GM12878 (cell line): ENCODE data around the gene AOAH.

Experiments
- BCLAF1 ChIP-seq: fragments of 450-650 bp; IDR thresholded peaks from 2 replicates; pipeline ENCODE4 v1.6.1; 2017; ENCODE audit warnings: antibody characterized with exemption, mild to moderate bottlenecking, moderate library complexity
- CREM ChIP-seq: IDR thresholded peaks from 2 replicates; pipeline ENCODE4 v1.6.1; 2014; ENCODE audit warnings: antibody characterized with exemption, low read depth
- CTCF ChIP-seq, 3 experiments: IDR thresholded peaks in 2 of 3; conservative IDR thresholded peaks in 1 of 3; 2 replicates each; pipeline ENCODE4 v1.5.1; 2011; ENCODE audit warnings: low read depth in 3 of 3, low read length in 3 of 3, mild to moderate bottlenecking in 3 of 3, control low read depth in 2 of 3, moderate library complexity in 2 of 3, inconsistent platforms in 1 of 3, mixed read lengths in 1 of 3; ENCODE audit not compliant: control insufficient read depth in 2 of 3, insufficient read depth in 1 of 3; ENCODE audit errors: extremely low read depth in 1 of 3
- IRF3 ChIP-seq: fragments of 450-650 bp; IDR thresholded peaks from 2 replicates; pipeline ENCODE4 v1.6.1; 2014; ENCODE audit warnings: mild to moderate bottlenecking
- MEF2B ChIP-seq: fragments of 450-650 bp; IDR thresholded peaks from 2 replicates; pipeline ENCODE4 v1.6.1; 2018; ENCODE audit warnings: mild to moderate bottlenecking, moderate library complexity; ENCODE audit not compliant: partially characterized antibody, poor library complexity, severe bottlenecking
- POLR2A ChIP-seq: IDR thresholded peaks from 2 replicates; pipeline ENCODE4 v1.6.1; 2011; ENCODE audit warnings: low read depth, mild to moderate bottlenecking, low read length
- POLR2AphosphoS5 ChIP-seq: IDR thresholded peaks from 2 replicates; pipeline ENCODE4 v1.6.1; 2011; ENCODE audit warnings: mild to moderate bottlenecking, low read length, inconsistent platforms
- RFX5 ChIP-seq: IDR thresholded peaks from 2 replicates; pipeline ENCODE4 v1.6.1; 2011; ENCODE audit warnings: low read depth, low read length, improper control_type of control experiment
- SREBF1 ChIP-seq: IDR thresholded peaks from 2 replicates; pipeline ENCODE4 v1.6.1; 2012; ENCODE audit warnings: mild to moderate bottlenecking, low read length
- USF1 ChIP-seq: IDR thresholded peaks from 2 replicates; pipeline ENCODE4 v1.6.1; 2011; ENCODE audit warnings: borderline replicate concordance, low read depth, mild to moderate bottlenecking, moderate library complexity, mixed read lengths, low read length; ENCODE audit not compliant: insufficient read depth; ENCODE audit errors: extremely low read length

- TF ChIP-seq CTCF (IDR thresholded peaks at IDR 0.05 in 2 of 3, conservative IDR thresholded peaks at IDR 0.05 in 1 of 3; ENCODE audit: control insufficient read depth in 2 of 3, extremely low read depth in 1 of 3, insufficient read depth in 1 of 3, low read depth in 3 of 3, low read length in 3 of 3) (no peak), SREBF1 (no peak), RFX5 (no peak), POLR2A (no peak), BCLAF1 (no peak), USF1 (no peak), POLR2AphosphoS5 (no peak), MEF2B (no peak), CREM (no peak), IRF3 (no peak)
Measured at GRCh38 chr7:36765605-36766004, 41.3 kb upstream of the AOAH start.
